Measurements from ENCODE around the gene EFNA1. TPM values are rescaled to one million over a fixed set of nuclear protein-coding genes. Genes with fewer than 3 reads are reported as not detected.

Gene EFNA1
- total RNA-seq, 1 experiment from 2014 or later, result 19.7 TPM

DNA sequence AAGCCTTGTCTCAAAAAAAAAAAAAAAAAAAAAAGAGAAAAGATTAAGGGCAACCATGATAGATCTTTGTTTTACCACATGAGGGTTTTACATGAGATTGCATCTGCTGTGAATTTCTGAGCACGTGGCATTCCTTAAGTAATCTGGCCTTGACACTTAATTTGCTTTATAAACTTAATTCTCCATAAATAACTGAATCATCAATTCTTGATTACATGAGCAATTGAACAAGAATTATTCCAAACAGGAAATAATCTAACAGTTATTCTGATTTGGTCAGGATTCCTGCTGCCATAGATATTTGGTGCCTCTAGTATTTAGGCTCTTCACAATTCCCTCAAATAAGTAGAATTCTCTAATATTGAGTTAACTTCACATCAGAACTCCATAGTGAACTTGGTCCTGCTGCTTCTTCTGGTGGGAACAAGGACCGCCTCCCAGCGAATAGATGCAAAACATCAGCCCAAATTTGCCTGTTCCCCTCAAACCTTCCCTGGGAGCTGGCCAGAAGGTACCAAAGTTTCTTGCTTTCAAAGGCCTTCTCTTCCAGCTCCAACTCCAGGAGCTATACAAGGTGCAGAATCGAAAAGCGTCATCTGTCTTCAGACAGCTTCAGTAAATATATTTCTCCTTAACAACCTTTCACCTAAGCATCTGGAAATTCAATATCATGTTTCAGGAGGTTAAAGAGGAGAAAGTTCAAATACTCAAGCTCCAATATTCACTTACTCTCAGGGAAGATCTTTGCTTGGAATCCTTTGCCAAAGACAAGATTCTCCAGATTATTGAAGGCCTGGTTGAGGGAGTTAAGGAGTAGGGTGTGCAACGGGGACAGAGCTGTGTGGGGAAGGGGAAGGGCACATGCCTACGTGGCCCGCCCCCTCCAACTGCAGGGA is 44.4 kb downstream of the EFNA1 start:
- Histone ChIP-seq H3K27me3 (ENCODE audit: insufficient read depth, low read length) (no peaks in the 10 kb centered on the region), H3K4me1 (ENCODE audit: control insufficient read depth in 1 of 2, insufficient read depth in 2 of 2, low read length in 2 of 2) (peaks cover 9 to 49% of the 10 kb centered on the region in 2 experiments; a peak in 3 of 4 replicates), H4K20me1 (ENCODE audit: insufficient read depth) (no peaks in the 10 kb centered on the region), H3K27ac (ENCODE audit: low read depth, low read length) (peak overlapping the region; percentile 76), H3K9me2 (ENCODE audit: insufficient read depth) (no peaks in the 10 kb centered on the region), H3K9ac (ENCODE audit: low read length) (peak overlapping the region; percentile 87), H3K36me3 (ENCODE audit: control insufficient read depth in 1 of 2, insufficient read depth in 2 of 2, low read length in 2 of 2) (peaks cover 2 to 7% of the 10 kb centered on the region in 2 experiments; a peak in 3 of 4 replicates), H2AFZ (ENCODE audit: low read depth, low read length, poor library complexity, severe bottlenecking) (no peak overlapping the region), H3K79me2 (ENCODE audit: insufficient read depth, low read length) (peaks cover 25% of the 10 kb centered on the region), H3K9me3 (ENCODE audit: control insufficient read depth in 1 of 2, insufficient read depth in 1 of 2, low read depth in 1 of 2, low read length in 2 of 2) (no peaks in the 10 kb centered on the region), H3K4me3 (replicated peaks in 1 of 2; ENCODE audit: low read depth in 1 of 2, low read length in 2 of 2) (peak overlapping the region; percentile 84 to 97), H3K4me2 (ENCODE audit: low read length) (peak overlapping the region; percentile 76)
- RAD21 ChIA-PET (ENCODE audit: low non-redundant PET in 1 of 2, low total read pairs in 2 of 2, uncharacterized antibody in 2 of 2, unreplicated experiment in 2 of 2), result interaction anchor here (0.6 to 1.3 kb wide), 3 partner anchors 21 to 81 kb away, joined by 3 to 4 read pairs (median 3); partner anchors contain the start of gene SLC50A1 (in 1 of the 2)
- CTCF ChIA-PET, result interaction anchor here (1.1 to 4.6 kb wide), 13 partner anchors 10 to 127 kb away, joined by 4 to 71 read pairs (median 9); partner anchors contain the start of genes EFNA4, MTX1 and THBS3
- intact Hi-C loops (cut with micrococcal nuclease), result loop anchor here (10.0 kb wide), 1 partner anchor 153 kb away; the partner anchor contains the start of gene RUSC1
- peak; percentile 29 for ATAC-seq
- TF ChIP-seq, protein P1, sequence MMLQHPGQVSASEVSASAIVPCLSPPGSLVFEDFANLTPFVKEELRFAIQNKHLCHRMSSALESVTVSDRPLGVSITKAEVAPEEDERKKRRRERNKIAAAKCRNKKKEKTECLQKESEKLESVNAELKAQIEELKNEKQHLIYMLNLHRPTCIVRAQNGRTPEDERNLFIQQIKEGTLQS (IDR thresholded peaks at IDR 0.05), result no peak
- no peak for TF ChIP-seq JUND (IDR thresholded peaks at IDR 0.05)
- no peak for TF ChIP-seq EZH2phosphoT487 (IDR thresholded peaks at IDR 0.05; ENCODE audit: borderline replicate concordance)
- no peak for TF ChIP-seq ZFX (IDR thresholded peaks at IDR 0.05)
- TF ChIP-seq, protein P2, sequence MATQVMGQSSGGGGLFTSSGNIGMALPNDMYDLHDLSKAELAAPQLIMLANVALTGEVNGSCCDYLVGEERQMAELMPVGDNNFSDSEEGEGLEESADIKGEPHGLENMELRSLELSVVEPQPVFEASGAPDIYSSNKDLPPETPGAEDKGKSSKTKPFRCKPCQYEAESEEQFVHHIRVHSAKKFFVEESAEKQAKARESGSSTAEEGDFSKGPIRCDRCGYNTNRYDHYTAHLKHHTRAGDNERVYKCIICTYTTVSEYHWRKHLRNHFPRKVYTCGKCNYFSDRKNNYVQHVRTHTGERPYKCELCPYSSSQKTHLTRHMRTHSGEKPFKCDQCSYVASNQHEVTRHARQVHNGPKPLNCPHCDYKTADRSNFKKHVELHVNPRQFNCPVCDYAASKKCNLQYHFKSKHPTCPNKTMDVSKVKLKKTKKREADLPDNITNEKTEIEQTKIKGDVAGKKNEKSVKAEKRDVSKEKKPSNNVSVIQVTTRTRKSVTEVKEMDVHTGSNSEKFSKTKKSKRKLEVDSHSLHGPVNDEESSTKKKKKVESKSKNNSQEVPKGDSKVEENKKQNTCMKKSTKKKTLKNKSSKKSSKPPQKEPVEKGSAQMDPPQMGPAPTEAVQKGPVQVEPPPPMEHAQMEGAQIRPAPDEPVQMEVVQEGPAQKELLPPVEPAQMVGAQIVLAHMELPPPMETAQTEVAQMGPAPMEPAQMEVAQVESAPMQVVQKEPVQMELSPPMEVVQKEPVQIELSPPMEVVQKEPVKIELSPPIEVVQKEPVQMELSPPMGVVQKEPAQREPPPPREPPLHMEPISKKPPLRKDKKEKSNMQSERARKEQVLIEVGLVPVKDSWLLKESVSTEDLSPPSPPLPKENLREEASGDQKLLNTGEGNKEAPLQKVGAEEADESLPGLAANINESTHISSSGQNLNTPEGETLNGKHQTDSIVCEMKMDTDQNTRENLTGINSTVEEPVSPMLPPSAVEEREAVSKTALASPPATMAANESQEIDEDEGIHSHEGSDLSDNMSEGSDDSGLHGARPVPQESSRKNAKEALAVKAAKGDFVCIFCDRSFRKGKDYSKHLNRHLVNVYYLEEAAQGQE (IDR thresholded peaks at IDR 0.05; ENCODE audit: low read depth), result no peak
- TF ChIP-seq CEBPB (IDR thresholded peaks at IDR 0.05; ENCODE audit: low read depth), result no peak
- TF ChIP-seq RAD21 (IDR thresholded peaks at IDR 0.05; ENCODE audit: low read depth), result no peak
- TF ChIP-seq EZH2 (IDR thresholded peaks at IDR 0.05), result no peak
- TF ChIP-seq SIN3A (IDR thresholded peaks at IDR 0.05; ENCODE audit: low read depth), result no peak
- no peak for TF ChIP-seq POLR2A (IDR thresholded peaks at IDR 0.05; ENCODE audit: borderline replicate concordance, extremely low read depth, insufficient read depth, insufficient read length)
- TF ChIP-seq YY1 (IDR thresholded peaks at IDR 0.05; ENCODE audit: extremely low read depth, insufficient replicate concordance, low read depth, low read length), result no peak
- no TSS peak for BruUV-seq (replicated peaks)
- no peak for DNase-seq (ENCODE audit: low read depth, low spot score)
- POLR2A ChIA-PET, result interaction anchor here (0.6 to 1.7 kb wide), 7 partner anchors 9 to 121 kb away, joined by 3 to 11 read pairs (median 3); partner anchors contain the start of gene ADAM15

All from HCT116 (cell line).